Measurements from ENCODE around the gene CTNNA2.
"Not testable (repeated sequence)": the region's sequence is repeated elsewhere in the genome, so short reads cannot be mapped to it uniquely, and the experiment has no call there.

The CTNNA2 gene

GRCh38 chr2:80019571-80020460 is 507.0 kb downstream of the CTNNA2 start:
- DNase-seq (ENCODE audit: insufficient read length) (no peak), FAIRE-seq (no peak)
- TF ChIP-seq POLR2AphosphoS5 (IDR thresholded peaks at IDR 0.05; ENCODE audit: low read depth, low read length) (no peak), POLR2A (IDR thresholded peaks at IDR 0.05; ENCODE audit: low read depth, low read length) (no peak), TAF1 (IDR thresholded peaks at IDR 0.05; ENCODE audit: borderline replicate concordance, low read depth, low read length) (no peak)

- TF ChIP-seq POLR2A (IDR thresholded peaks at IDR 0.05; ENCODE audit: low read depth, low read length) (no peak), TAF1 (IDR thresholded peaks at IDR 0.05; ENCODE audit: borderline replicate concordance, low read depth, low read length) (no peak), POLR2AphosphoS5 (IDR thresholded peaks at IDR 0.05; ENCODE audit: low read depth, low read length) (no peak)
- FAIRE-seq, result no peak
These were observed 509.2 kb downstream of the CTNNA2 start for GRCh38 chr2:80022018-80022417.

GRCh38 chr2:80026040-80026729 is 513.3 kb downstream of the CTNNA2 start:
- no peak for TF ChIP-seq POLR2AphosphoS5 (IDR thresholded peaks at IDR 0.05; ENCODE audit: low read depth, low read length)
- no peak for TF ChIP-seq POLR2A (IDR thresholded peaks at IDR 0.05; ENCODE audit: low read depth, low read length)
- no peak for TF ChIP-seq TAF1 (IDR thresholded peaks at IDR 0.05; ENCODE audit: borderline replicate concordance, low read depth, low read length)
- DNase-seq (ENCODE audit: insufficient read length) (no peak), FAIRE-seq (no peak)

More at GRCh38 chr2:80022018-80022417, 509.2 kb downstream of the CTNNA2 start:
- no peak for DNase-seq (ENCODE audit: insufficient read length)

- TF ChIP-seq POLR2A (IDR thresholded peaks at IDR 0.05; ENCODE audit: low read depth, low read length) (no peak), TAF1 (IDR thresholded peaks at IDR 0.05; ENCODE audit: borderline replicate concordance, low read depth, low read length) (no peak), POLR2AphosphoS5 (IDR thresholded peaks at IDR 0.05; ENCODE audit: low read depth, low read length) (no peak)
- FAIRE-seq (no peak), DNase-seq (ENCODE audit: insufficient read length) (no peak)
These were observed 515.2 kb downstream of the CTNNA2 start for GRCh38 chr2:80028051-80028450.

- no peak for FAIRE-seq
- no peak for TF ChIP-seq POLR2A (IDR thresholded peaks at IDR 0.05; ENCODE audit: low read depth, low read length)
- no peak for TF ChIP-seq TAF1 (IDR thresholded peaks at IDR 0.05; ENCODE audit: borderline replicate concordance, low read depth, low read length)
- TF ChIP-seq POLR2AphosphoS5 (IDR thresholded peaks at IDR 0.05; ENCODE audit: low read depth, low read length), result no peak
These were observed 515.7 kb downstream of the CTNNA2 start for GRCh38 chr2:80028584-80028983.

GRCh38 chr2:80030135-80030534 is 517.3 kb downstream of the CTNNA2 start:
- FAIRE-seq, result no peak
- DNase-seq (ENCODE audit: insufficient read length), result no peak
- no peak for TF ChIP-seq POLR2AphosphoS5 (IDR thresholded peaks at IDR 0.05; ENCODE audit: low read depth, low read length)
- TF ChIP-seq TAF1 (IDR thresholded peaks at IDR 0.05; ENCODE audit: borderline replicate concordance, low read depth, low read length), result no peak
- TF ChIP-seq POLR2A (IDR thresholded peaks at IDR 0.05; ENCODE audit: low read depth, low read length), result no peak

More at GRCh38 chr2:80028584-80028983, 515.7 kb downstream of the CTNNA2 start:
- DNase-seq (ENCODE audit: insufficient read length), result no peak

- DNase-seq (ENCODE audit: insufficient read length); FAIRE-seq: not testable (repeated sequence)
These were observed 519.8 kb downstream of the CTNNA2 start for GRCh38 chr2:80032684-80033083.

GRCh38 chr2:80035749-80036285 is 523.0 kb downstream of the CTNNA2 start:
- TF ChIP-seq POLR2A (IDR thresholded peaks at IDR 0.05; ENCODE audit: low read depth, low read length), result no peak
- TF ChIP-seq TAF1 (IDR thresholded peaks at IDR 0.05; ENCODE audit: borderline replicate concordance, low read depth, low read length), result no peak
- TF ChIP-seq POLR2AphosphoS5 (IDR thresholded peaks at IDR 0.05; ENCODE audit: low read depth, low read length), result no peak
- FAIRE-seq, result no peak
- DNase-seq (ENCODE audit: insufficient read length), result no peak

GRCh38 chr2:80037310-80037709 is 524.5 kb downstream of the CTNNA2 start:
- DNase-seq (ENCODE audit: insufficient read length) (no peak), FAIRE-seq (no peak)
- no peak for TF ChIP-seq TAF1 (IDR thresholded peaks at IDR 0.05; ENCODE audit: borderline replicate concordance, low read depth, low read length)
- no peak for TF ChIP-seq POLR2A (IDR thresholded peaks at IDR 0.05; ENCODE audit: low read depth, low read length)
- no peak for TF ChIP-seq POLR2AphosphoS5 (IDR thresholded peaks at IDR 0.05; ENCODE audit: low read depth, low read length)

GRCh38 chr2:80040226-80040625 is 527.4 kb downstream of the CTNNA2 start:
- no peak for TF ChIP-seq POLR2A (IDR thresholded peaks at IDR 0.05; ENCODE audit: low read depth, low read length)
- TF ChIP-seq POLR2AphosphoS5 (IDR thresholded peaks at IDR 0.05; ENCODE audit: low read depth, low read length), result no peak
- TF ChIP-seq TAF1 (IDR thresholded peaks at IDR 0.05; ENCODE audit: borderline replicate concordance, low read depth, low read length), result no peak
- FAIRE-seq, result no peak
- no peak for DNase-seq (ENCODE audit: insufficient read length)

- FAIRE-seq, result no peak
- no peak for DNase-seq (ENCODE audit: insufficient read length)
- no peak for TF ChIP-seq TAF1 (IDR thresholded peaks at IDR 0.05; ENCODE audit: borderline replicate concordance, low read depth, low read length)
- no peak for TF ChIP-seq POLR2AphosphoS5 (IDR thresholded peaks at IDR 0.05; ENCODE audit: low read depth, low read length)
- TF ChIP-seq POLR2A (IDR thresholded peaks at IDR 0.05; ENCODE audit: low read depth, low read length), result no peak
These were observed 529.8 kb downstream of the CTNNA2 start for GRCh38 chr2:80042635-80043034.
